HG03521 (cell line): Measurements from ENCODE around the gene CCDC167.
"Not testable (repeated sequence)": the region's sequence is repeated elsewhere in the genome, so short reads cannot be mapped to it uniquely, and the experiment has no call there.

Source experiments
- ATAC-seq: cut with Tn5 transposase; IDR thresholded peaks from one replicate; pipeline ENCODE4 v1.9.1; 2021; ENCODE audit warnings: mild to moderate bottlenecking, moderate library complexity; ENCODE audit not compliant: unreplicated experiment

The CCDC167 gene

DNA sequence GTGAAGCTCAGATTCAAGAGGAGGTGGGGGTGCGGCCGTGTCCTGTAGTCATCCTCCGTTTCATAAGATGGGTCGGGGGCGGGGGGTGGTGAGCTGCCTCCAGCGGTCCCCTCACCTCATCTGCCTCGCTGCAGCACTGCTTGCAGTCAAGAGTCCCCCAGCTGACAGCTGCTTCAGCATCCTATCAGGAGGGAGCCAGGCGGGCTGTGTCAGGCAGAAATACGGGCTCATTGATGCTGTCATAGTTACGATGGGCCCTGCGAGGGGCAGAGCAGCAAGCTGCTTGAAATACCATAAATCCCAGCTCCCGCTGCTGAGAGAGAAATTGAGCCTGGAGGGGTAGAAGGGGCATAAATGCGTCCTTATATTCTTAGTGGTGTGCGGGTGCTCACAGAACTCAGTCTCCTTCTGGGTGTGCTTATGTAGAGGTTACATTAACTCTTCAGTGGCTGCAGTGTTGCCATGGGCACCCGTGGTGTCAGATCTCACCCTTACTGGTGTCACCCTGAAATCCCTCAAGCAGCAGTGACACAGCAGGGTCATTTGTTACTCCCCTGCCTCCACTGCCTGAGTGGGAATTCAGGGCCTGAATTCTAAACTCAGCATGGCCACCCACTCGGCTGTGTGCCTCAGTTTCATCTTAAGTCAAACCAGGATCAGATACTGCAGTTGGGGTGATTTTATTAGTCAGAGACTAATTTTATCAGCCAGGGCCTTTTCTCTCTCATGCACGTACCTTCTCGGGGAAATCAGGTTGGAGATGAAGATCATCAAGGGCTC, 21.8 kb downstream of the CCDC167 start:
- ATAC-seq: no peak

DNA sequence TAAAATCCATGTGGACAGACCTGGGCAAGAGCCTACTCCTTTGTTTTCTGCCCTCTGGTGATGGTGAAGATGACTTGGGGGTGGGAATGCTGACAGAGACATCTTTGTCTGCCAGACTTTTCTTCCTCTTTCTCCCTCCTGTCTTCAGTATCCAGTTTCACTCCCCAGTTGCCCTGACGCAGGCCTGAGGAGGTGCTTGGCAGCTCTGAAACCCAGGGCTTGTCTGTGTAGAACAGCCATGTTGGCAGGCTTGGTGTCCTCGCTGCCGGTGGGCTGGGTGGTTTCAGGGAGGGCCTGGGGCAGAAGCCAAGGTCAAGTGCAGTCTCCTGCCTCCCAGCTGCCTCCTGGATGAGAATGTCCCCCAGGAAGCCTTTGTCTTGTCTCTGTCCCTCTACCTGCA, 22.5 kb downstream of the CCDC167 start:
- ATAC-seq: no peak

DNA sequence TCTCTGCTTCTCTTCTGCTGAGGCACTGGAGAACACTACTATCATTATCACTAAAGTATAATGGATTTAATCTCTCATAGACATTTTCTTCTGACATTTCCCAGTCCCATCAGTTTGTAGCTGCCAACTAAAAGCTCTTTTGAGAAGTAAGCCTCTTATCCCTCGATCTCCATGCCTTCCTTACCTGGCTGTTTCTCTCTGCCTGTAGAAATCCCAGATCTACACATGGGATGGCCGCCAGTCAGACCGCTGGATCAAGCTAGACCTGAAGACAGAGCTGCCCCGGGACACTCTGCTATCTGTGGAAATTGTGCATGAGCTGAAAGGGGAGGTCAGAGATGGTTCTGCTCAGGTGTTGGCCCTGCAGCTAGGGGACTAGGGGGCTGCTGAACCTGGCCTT, 25.4 kb downstream of the CCDC167 start:
- no peak for ATAC-seq

DNA sequence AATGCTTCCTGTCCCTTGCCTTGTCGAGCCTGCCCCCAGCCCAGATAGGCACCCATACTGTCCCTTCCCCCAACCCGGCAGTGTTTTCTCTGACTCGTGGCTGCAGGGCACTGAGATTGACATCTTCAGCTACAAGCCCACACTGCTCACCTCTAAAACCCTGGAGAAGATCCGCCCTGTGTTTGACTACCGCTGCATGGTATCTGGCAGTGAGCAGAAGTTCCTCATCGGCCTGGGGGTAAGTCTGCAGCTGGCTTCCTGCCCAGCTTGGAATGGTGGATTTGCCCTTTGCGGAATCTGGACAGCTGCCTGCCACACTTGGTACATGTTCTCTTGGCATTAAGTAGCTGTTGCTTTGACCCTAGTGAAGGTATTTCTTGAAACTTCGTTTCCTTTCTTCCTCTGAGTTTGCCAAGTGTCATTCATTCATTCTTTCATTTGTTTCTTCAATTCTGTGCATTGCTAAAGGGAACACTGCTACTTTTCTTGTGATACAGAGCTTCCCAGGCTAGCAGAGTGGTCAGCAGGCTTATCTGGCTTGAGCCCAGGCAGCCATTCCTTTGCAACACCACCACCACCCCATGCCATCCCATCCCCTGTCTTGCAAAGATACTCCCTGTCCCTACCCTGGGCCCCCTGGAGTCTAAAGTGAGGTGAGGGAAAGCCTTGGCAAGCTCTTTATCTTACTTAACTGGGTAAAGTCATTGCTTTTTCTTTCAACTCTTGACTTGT, 26.2 kb downstream of the CCDC167 start:
- ATAC-seq: no peak

DNA sequence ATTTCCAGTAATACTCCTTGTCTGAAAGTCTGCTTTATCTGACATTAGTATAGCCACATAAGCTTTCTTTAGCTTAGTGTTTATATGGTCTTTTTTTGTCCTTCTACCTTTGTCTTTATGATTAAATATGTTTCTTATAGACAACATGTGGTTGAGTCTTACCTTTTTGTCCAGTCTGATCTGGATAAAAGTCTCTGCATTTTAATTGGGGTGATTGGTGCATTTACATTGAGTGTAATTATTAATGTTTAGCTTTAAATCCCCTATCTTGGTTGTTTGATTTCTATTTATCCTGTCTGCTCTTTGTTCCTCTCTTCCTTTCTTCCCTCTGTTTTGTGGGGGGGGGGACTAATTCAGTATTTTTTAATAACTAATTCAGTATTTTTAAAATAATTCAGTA, 32.0 kb downstream of the CCDC167 start:
- no peak for ATAC-seq

DNA sequence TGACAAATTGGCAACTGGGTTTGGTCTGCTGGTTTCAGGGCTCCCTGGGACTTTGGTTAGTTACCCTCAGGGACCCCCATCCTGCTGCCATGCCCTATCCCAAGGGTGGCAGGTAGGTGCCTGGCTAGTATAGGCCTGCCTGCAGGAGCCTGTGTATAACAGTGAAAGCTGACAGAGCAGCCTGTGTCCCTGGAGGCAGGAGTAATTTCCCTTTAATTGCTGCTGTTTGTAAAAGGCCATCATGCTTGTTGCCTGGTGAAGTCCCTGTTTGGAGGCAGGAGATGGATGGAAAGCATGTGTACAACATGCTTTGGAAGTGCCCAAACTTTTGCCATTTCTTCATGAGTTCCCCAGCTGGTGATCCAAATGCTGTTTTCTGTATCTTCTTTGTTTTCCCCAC, 36.6 kb downstream of the CCDC167 start:
- ATAC-seq: no peak

DNA sequence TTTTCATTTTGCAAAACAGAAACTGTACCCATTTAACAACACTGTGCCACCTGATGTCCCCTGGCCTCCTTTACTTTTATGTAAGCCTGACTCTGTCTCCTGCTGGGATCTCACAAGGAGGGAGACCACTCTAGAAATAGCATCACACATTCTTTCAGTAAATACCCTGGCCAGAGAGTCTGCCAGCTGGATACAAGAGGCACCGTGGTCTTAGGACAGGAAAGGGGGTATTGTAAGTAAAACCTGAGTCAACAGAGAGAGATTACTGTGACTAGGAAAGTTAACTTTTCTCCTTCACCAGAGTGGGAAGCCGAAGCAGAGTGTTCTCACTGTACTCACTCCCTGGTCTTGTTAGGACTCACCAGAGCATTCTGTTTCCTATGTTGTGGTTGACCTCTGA, 38.9 kb downstream of the CCDC167 start:
- ATAC-seq: no peak

DNA sequence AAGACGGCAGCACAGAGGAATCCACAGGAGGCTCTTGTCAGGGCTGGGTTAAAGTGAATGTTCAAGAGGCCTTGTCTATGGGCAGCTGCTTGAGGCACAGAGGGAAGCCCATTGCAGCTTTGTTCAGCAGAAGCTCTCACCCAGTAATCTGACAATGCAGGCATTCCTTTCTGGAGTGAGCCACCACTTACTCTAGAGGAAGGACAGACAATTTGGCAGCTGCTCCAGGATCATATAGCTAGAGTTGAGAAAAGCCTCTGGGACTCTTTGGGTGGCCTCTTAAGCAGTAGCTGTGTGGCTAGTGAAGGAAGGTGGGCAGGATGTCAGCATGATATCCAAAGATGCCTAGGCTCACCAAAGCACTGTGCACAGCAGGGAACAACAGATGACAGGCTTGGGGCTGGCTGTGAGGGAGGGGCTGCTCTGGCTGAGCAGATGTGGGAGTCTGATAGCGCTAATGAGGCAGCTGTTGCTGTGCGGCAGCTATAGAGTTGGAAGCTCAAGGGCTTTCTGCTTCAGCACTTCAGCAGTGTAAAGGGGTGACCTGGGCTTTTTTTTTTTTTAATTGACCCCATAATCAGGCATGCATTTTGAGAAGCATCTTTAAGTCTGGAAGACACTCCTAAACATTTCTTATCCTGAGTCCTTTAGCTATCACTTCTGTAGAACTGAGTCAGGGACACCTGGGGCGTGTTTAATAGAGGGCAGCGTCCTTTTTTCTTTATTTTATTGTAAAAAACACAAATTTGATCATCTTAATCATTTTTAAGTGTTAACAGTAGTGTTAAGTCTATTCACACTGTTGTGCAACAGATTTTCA, 39.5 kb downstream of the CCDC167 start:
- ATAC-seq: no peak

DNA sequence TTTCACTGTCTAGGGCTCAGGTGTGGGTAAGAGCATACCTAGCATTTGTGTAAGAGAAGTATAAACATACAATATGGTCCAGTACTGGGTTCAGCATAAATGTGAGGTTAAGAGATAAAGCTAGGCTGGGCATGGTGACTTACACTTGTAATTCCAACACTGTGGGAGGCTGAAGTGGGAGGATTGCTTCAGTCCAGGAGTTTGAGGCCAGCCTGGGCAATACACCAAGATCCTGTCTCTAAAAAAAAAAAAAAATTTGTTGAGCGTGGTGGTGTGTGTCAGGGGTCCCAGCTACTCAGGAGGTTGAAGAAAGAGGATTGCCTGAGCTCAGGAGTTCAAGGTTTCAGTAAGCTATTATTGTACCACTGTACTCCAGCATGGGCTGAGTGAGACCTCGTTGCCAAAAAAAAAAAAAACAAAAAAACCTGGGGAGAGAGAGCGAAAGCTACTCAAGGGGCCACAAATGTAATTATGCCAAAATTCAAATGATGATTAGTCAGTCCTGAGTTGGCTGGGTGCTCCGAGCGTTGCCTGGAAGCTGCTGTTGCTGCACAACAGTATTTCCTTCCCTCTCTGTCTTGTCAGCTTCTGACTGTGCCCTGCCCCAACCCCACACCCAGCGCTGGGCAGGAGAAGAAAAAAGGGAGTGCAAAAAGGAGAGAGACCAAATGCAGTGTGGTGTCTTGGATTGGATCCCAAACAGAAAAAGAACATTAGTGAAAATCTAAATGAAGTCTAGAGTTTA, 42.7 kb downstream of the CCDC167 start:
- no peak for ATAC-seq

DNA sequence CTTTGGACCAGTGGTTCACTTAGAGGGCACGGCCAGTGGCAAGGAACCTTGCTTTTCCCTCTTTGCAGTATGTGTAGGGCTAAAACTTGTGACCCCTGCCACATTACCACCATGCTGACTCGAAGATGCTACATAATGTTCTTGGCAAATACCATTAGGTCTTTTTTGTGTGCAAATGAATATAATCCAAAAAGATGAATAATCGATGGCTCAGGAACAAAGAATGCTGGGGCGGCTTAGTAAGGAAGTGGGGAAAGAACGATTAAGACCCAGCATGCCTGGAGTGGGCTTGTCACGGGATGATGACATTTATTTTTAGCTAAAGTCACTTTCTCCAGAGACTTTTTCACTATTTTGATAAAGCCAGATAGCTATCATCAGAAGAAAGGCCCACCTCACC, 43.6 kb downstream of the CCDC167 start:
- no peak for ATAC-seq

DNA sequence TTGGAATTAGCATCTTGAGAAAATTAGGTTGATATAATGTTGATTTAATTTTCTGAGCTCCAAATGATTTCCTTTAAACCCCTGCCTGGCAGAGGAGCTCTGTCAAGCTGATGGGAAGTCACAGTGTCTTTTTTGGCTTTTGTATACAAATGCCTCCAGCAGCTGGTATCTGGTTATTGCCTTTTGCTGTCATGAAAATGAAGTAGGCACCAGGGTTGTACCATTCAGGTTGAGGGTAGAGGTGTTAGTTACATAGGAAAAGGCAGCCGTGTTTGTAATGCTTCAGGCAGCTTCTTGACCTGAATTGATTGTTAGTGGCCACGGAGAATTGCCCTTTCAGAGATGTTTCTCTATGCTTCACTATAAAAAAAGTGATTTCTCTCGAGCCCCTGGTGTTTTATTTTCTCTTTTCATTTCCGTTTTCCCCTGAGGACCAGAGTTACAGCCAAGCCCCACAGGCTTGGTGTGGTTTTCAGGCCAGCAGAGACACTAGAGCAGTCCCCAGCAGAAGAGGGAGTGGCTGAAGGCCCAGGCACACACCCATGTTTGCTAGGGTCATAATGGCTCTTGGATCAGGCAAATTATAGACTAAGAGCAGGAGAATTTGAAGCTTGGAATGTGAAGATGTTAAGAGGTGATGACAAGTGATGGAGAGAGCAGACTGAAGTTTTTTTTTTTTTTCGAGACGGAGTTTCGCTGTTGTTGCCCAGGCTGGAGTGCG, 45.1 kb downstream of the CCDC167 start:
- no peak for ATAC-seq

DNA sequence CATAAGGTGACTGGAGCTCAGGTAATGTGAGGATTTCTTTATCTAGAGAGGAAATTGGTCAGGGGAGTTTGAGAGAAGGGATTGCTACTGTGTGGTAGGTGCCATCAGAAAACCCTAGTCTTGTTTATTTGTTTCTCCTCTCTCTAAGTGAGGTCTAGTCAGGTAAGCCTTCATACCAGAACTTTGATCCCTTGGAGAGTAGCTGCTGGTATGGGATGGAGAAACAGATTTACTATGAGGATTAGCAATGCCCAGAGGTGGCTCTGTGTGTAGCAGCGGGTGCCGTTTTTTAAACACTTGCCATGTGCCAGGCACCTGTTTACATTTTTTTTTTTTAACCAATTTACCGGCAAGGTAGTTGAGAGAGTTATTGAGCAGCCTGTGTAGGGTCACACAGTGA, 47.2 kb downstream of the CCDC167 start:
- no peak for ATAC-seq

DNA sequence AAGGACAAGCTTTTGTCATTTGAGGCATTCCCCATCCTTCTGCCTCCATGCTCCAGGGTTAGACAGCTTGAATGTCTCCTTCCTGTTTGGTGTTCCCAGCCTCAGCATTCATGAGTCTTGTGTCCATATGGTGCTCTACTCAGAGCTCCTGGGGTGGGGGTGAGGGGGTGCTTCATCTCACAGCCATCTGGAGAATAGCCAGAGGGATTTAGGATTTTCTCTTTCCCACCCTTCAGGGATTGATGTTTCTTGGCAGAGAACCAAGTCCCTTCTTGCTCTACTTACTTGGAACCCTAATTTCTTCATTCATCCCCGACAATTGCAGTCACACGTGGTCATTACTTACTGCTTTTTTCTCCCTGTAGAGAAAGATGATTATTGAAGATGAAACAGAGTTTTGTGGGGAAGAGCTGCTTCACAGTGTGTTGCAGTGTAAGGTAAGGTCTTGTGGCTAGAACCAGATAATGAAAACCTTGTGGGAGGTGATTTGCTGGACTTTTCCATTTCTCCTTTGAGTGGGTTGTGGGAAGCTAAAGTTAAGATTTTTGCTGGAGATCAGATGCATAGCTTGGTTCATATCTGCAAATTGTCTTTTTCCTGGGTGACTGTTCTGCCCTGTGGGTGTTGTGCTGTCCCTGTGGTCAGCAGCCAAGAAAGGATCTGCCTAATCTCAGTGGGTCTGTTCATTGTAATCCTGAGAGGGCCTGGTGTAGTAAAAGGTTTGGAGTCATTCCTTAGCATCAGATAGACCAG, 48.1 kb downstream of the CCDC167 start:
- no peak for ATAC-seq

DNA sequence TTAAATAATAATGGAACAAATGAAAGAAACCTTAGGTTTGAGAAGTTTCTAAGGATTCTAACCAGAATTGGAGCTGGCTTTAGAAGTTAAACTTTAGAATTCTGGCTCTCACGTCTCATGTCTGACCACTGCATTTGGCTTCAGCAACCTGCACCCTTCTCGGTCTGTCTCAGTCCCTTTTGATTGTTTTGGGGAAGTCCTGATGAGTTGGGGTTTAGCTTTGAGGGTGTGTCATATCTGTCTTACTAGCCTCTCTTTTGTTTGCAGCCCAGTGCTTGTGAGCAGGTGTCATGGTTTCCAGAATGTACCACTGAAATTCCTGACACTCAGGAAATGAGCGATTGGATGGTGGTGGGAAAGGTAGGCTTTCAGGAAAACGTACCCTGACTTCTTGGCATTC, 49.7 kb downstream of the CCDC167 start:
- no peak for ATAC-seq

DNA sequence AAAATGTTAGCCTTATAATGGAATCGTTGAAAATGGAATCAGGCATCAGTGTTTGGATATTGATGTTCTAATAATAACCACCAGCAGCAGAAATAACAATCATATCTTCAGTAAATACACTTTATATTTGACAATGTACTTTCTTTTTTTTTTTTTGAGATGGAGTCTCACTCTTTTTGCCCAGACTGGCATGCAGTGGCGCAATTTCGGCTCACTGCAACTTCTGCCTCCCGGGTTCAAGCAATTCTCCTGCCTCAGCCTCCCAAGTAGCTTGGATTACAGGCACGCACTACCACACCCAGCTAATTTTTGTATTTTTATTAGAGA, 56.5 kb downstream of the CCDC167 start:
- not testable (repeated sequence) for ATAC-seq

DNA sequence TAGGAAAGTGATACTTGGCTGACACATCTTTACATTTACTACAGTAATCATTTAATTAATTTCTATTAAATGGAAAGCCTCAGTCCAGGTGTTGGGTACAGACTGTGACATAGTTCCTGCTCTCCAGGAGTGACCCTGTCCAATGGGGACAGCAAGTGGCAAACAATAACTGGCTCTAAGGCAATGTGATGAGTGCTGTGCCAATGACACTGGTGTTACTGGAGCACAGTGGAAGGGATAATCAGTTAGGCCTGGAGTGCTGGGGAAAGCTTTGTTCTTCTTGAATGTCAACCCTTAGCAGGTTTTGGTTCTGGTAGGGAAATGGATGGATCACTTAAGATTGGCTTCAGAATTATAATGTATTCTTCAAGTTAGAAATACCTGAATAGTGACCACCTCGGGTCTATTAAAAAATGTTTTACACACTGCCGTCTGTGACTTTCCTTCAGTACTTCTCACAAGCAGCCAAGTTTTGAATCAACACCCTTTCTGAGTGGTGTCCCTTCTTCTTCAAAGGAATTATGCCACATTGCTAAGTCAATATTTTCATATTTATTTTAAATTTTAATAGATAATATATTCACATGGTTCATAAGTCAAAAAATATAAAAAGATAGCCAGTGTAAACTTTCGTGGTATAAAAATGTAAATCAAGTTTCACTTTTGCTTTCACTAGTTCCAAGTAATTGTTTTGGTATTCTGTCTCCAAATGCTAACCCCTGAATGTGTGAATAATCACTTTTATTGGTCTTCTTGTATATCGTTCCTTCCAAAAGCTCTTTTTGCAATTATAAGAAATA, 57.1 kb downstream of the CCDC167 start:
- ATAC-seq: no peak

DNA sequence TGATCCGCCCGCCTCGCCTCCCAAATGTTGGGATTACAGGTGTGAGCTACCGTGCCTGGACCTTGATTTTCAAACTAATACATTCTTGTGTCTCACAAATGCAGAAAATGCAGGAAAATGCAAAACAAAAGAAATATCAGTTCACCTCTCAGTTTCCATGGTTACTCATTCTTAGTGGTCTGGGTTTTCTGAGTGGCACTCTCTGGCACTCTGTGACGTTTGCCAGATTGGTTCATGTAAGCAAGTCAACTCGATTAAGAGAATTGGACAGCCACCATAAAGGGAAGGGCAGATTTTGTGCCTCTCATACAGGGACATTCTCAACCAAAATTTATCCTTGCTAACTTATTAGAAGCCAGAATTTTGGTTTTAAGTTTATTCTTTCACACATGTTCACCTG, 58.0 kb downstream of the CCDC167 start:
- ATAC-seq: no peak

DNA sequence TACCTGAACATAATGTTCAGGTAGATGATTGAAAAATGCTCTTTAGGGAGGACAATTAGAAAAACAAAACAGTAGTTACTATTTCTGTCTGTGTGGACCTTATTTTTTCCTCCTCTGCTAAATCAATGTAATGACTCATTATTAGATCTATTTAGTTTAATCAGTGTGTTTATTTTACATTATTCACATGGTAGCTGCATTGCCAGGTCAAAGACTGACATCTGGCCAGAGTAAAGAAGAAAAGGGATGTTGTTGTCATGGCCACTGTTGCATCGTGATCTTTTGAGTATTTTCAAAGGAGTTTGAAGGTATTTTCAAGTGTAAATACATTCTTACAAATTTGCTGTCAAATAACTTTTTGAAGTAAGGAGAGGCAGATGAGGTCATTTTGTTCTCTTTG, 60.8 kb downstream of the CCDC167 start:
- ATAC-seq: no peak

DNA sequence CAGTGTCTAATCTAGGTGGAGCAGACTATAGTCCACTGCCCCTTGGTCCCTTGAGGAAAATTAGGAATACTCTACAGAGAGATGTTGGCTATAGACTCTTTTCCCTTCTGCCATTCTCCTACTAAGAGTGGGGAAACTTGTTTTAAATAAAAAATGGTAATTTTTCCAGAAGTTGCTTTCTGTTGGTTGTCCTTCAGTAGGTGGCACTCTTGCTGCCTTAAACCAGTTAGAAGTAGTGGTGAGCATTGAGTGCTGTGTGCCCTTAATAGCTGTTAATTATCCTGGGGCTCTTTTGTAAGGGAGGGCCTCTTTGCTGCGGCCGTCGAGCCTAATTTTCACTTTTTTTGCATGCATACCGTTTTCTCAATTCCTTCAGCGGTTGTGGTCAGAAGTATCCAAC, 63.9 kb downstream of the CCDC167 start:
- no peak for ATAC-seq
